Body of pancreas (tissue), 4 donors: Measurements from ENCODE around the gene GLTP. TPM values are rescaled to one million over a fixed set of nuclear protein-coding genes. Genes with fewer than 3 reads are reported as not detected.
"Not testable (repeated sequence)": the region's sequence is repeated elsewhere in the genome, so short reads cannot be mapped to it uniquely, and the experiment has no call there.

Experiments used
- ATAC-seq: fragments of 150-250 bp; one replicate; pipeline ENCODE4 v1.9.1; 2016
- DNase-seq, 4 donors: peaks; one replicate each; pipeline ENCODE4 v3.0.0-alpha.2; 2019
- H3K27ac ChIP-seq, 4 donors: fragments of 200-600 bp; sonication (generic); 1 replicate in 3 of 4; 2 replicates in 1 of 4; pipeline versions ENCODE4 v1.5.1 to v1.6.1; 2016 to 2019; ENCODE audit warnings: mild to moderate bottlenecking in 1 of 4, mixed read lengths in 1 of 4, moderate library complexity in 1 of 4
- H3K27me3 ChIP-seq, 2 donors: fragments of 200-600 bp; sonication (generic); one replicate each; pipeline ENCODE4 v1.6.0; 2016; ENCODE audit warnings: mild to moderate bottlenecking in 1 of 2
- H3K36me3 ChIP-seq, 2 donors: fragments of 200-600 bp; sonication (generic); replicated peaks in 1 of 2; 2 replicates each; pipeline ENCODE4 v1.5.1; 2016; ENCODE audit warnings: low read depth in 2 of 2; ENCODE audit not compliant: insufficient read depth in 1 of 2
- H3K4me1 ChIP-seq: fragments of 200-600 bp; sonication (generic); one replicate; pipeline ENCODE4 v1.6.0; 2016
- H3K4me3 ChIP-seq, 2 donors: fragments of 200-600 bp; sonication (generic); 1 replicate in 1 of 2; 2 replicates in 1 of 2; pipeline ENCODE4 v1.5.1; 2016 to 2019
- H3K9me3 ChIP-seq, 3 donors: fragments of 200-600 bp; sonication (generic); 1 replicate in 2 of 3; 2 replicates in 1 of 3; pipeline ENCODE4 v1.5.1; 2016
- CTCF ChIP-seq, 7 experiments: fragments of 450-650 bp in 4 of 7; fragments of 200-600 bp in 3 of 7; sonication (generic) in 3 of 7; IDR thresholded peaks; one replicate each; pipeline ENCODE4 v1.5.1; 2016 to 2019; ENCODE audit warnings: antibody characterized with exemption in 7 of 7
- POLR2A ChIP-seq, 3 donors: fragments of 450-650 bp; IDR thresholded peaks; one replicate each; pipeline ENCODE4 v1.6.1; 2016; ENCODE audit warnings: antibody characterized with exemption in 3 of 3, mild to moderate bottlenecking in 2 of 3
- WGBS, 2 donors: methylation state at CpG; one replicate each; pipeline ENCODE4 v1.1.5; 2017; 5-methylcytosine and 5-hydroxymethylcytosine counted together
- intact Hi-C: fragments of 100-400 bp; cut with DNase I; formaldehyde crosslinking; loops from one replicate; pipeline ENCODE4 v1.15.1; 2023
- total RNA-seq, 2 donors: library from RNA; depleted of rRNA; stranded (reverse); fragments of >200 nt; gene quantifications; one replicate each; pipeline ENCODE4 v1.1.0, GENCODE V29; 2016

GLTP gene
- total RNA-seq, 2 donors from 2014 or later: 21.1 to 27.8 TPM

GRCh38 chr12:109893261-109893995, 13.1 kb upstream of the GLTP start:
- H3K27me3 ChIP-seq: no peaks in the 10 kb centered on the region
- H3K27ac ChIP-seq: no peak overlapping the region
- intact Hi-C loops: no loop called here
- TF ChIP-seq POLR2A (IDR thresholded peaks at IDR 0.05): no peak
- no peak for TF ChIP-seq CTCF (IDR thresholded peaks at IDR 0.05)
- no peak for DNase-seq
- no peaks in the 10 kb centered on the region for H3K9me3 ChIP-seq
- no peak overlapping the region for H3K4me3 ChIP-seq
- 74 to 75% methylated on average over 7 of the region's 7 CpGs for WGBS, 2 donors
- no peaks in the 10 kb centered on the region for H3K36me3 ChIP-seq
- ATAC-seq: no peak
- no peaks in the 10 kb centered on the region for H3K4me1 ChIP-seq

DNA sequence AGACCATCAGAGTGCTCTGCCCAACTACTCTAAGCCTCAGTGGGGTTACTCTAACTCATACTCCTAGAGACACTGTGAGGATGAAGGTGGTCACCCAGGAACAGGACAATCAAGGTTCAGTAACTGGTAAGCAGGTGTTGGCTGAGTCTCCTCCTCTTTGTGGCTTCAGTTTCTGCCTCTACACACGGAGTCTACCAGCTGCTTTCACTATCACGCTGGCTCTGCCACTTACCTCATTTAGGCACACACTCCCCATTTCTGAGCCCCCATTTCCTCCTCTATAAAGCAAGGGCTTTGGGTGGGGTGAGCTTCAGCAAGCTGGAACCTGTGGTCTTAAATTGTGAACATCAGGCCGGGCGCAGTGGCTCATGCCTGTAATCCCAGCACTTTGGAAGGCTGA, 12.4 kb upstream of the GLTP start:
- intact Hi-C loops: no loop called here
- no peak for TF ChIP-seq CTCF (IDR thresholded peaks at IDR 0.05)
- TF ChIP-seq POLR2A (IDR thresholded peaks at IDR 0.05): no peak

DNA sequence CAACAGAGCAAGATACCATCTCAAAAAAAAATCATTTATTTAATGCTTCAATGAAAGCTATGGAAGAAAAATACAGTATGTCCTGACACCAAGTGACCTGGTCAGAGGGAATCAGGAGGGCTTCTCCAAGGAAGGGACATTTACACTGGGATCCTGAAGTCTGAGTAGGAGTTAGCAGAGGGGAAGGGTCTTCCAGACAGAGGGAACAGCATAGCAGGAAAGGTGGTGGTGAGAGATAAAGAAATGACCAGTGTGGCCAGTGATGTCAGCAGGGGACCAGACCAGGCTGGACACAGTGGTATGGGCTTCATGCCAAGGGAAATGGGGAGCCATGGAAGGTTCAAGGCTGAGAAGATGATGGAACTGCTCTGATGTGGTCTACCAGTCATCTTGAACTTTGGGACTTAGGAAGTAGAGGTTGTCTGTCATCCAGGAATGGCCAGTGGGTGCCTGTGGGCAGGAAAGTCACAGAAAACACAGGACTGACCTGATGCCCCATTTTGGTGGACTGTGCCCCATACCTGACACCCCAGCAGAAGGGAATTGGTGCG, 11.9 kb upstream of the GLTP start:
- H3K4me3 ChIP-seq: no peak overlapping the region
- no peaks in the 10 kb centered on the region for H3K4me1 ChIP-seq
- no peaks in the 10 kb centered on the region for H3K9me3 ChIP-seq
- WGBS, 2 donors: 91 to 100% methylated on average over 1 of the region's 1 CpG
- no peak overlapping the region for H3K27ac ChIP-seq
- DNase-seq (no peak), ATAC-seq (no peak)
- no peaks in the 10 kb centered on the region for H3K27me3 ChIP-seq
- intact Hi-C loops: no loop called here
- no peaks in the 10 kb centered on the region for H3K36me3 ChIP-seq
- TF ChIP-seq CTCF (IDR thresholded peaks at IDR 0.05) (no peak), POLR2A (IDR thresholded peaks at IDR 0.05) (no peak)

More for the DNA sequence above, 12.4 kb upstream of the GLTP start:
- DNase-seq (no peak), ATAC-seq (no peak)
- H3K36me3 ChIP-seq: no peaks in the 10 kb centered on the region
- H3K4me1 ChIP-seq: no peaks in the 10 kb centered on the region
- H3K4me3 ChIP-seq: no peak overlapping the region
- WGBS, 2 donors: 66 to 69% methylated on average over 4 of the region's 4 CpGs
- no peaks in the 10 kb centered on the region for H3K9me3 ChIP-seq
- H3K27ac ChIP-seq: no peak overlapping the region
- no peaks in the 10 kb centered on the region for H3K27me3 ChIP-seq

DNA sequence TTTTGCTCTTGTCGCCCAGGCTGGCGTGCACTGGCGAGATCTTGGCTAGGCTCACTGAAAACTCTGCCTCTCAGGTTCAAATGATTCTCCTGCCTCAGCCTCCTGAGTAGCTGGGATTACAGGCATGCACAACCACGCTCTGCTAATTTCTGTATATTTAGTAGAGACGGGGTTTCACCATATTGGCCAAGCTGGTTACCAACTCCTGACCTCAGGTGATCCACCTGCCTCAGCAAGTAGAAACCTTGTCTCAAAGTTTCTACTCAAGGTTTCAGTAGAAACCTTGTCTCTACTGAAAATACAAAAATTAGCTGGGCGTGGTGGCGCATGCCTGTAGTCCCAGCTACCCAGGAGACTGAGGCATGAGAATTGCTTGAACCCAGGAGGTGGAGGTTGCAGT, 11.4 kb upstream of the GLTP start:
- H3K9me3 ChIP-seq, H3K4me3 ChIP-seq, intact Hi-C loops, H3K27me3 ChIP-seq, H3K27ac ChIP-seq, ATAC-seq, H3K36me3 ChIP-seq, DNase-seq, H3K4me1 ChIP-seq: not testable (repeated sequence)
- 81 to 85% methylated on average over 7 of the region's 7 CpGs for WGBS, 2 donors

DNA sequence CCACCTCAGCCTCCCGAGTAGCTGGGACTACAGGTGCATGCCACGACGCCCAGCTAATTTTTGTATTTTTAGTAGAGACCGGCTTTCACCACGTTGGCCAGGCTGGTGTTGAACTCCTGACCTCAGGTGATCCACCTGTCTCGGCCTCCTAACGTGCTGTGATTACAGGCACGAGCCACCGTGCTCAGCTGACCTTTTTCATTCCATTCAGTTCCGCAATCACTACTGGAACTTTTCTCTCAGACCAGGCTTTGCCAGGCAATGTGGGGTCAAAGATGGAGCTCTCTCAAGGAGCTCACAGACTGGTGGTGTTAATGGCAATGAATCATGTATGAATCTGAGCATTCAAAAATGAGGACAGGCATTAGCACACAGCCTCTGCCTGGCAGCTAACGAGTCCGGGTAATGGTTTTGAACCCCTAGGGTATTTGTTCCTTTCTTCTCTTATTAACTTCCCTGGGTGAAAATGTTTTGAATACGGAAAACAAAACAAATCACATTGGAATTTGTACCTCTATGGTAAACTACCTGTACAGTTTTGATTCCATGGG, 10.4 kb upstream of the GLTP start:
- Histone ChIP-seq H3K9me3 (no peaks in the 10 kb centered on the region), H3K4me3 (no peak overlapping the region), H3K27ac (no peak overlapping the region), H3K36me3 (no peaks in the 10 kb centered on the region), H3K4me1 (no peaks in the 10 kb centered on the region), H3K27me3 (no peaks in the 10 kb centered on the region)
- DNase-seq (no peak), ATAC-seq (no peak)
- 65 to 80% methylated on average over 13 of the region's 13 CpGs for WGBS, 2 donors
- intact Hi-C loops: no loop called here
- TF ChIP-seq CTCF (IDR thresholded peaks at IDR 0.05) (no peak), POLR2A (IDR thresholded peaks at IDR 0.05) (no peak)
